ENCODE data around the gene CST1.
"Not testable (repeated sequence)": the region's sequence is repeated elsewhere in the genome, so short reads cannot be mapped to it uniquely, and the experiment has no call there.

Gene CST1

DNA sequence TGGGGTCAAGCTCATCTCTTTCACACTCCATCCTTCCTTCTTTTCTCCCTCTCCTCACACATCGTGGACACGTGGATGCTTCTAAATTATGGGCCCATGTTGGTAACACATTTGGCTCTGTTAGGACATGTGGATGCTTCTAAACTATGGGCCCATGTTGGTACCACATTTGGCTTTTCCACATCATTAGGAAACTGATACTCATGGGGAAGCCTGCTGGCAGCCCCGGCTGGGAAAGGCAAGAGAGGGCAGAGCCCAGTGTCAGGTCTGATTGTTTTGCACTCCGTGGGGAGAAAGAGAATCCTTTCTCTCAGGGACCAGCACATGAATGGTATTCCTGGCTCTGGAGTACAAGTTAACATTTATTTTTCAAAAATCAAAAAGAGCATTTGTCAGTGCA, 4.0 kb upstream of the CST1 start:
- no peak for DNase-seq

GRCh38 chr20:23753589-23753988, 2.9 kb upstream of the CST1 start:
- DNase-seq = no peak

GRCh38 chr20:23753194-23753548, 2.4 kb upstream of the CST1 start:
- DNase-seq = no peak

GRCh38 chr20:23752481-23753193, 1.9 kb upstream of the CST1 start:
- DNase-seq = no peak

- no peak for DNase-seq
Observed at GRCh38 chr20:23752019-23752418, 1.3 kb upstream of the CST1 start.

GRCh38 chr20:23749746-23750145, 989 bp downstream of the CST1 start:
- DNase-seq = no peak

DNA sequence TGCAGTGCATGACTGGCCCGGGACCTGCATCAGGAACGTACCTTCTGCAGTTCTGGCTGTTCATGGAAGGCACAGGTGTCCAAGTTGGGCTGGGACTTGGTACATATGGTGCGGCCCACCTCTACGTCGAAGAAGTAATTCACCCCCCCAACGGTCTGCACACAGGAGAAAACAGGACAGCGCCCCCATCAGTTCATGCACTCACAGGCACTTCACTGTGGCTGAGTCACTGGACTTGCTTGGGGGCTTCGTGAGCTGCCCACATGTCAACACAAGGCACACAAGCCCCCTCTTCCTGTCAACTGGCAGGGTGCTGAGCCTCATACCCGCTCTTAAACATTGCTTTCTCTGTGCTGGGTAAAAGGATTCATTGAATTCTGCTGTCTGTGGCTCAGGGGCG, 1.8 kb downstream of the CST1 start:
- DNase-seq = not testable (repeated sequence)

DNA sequence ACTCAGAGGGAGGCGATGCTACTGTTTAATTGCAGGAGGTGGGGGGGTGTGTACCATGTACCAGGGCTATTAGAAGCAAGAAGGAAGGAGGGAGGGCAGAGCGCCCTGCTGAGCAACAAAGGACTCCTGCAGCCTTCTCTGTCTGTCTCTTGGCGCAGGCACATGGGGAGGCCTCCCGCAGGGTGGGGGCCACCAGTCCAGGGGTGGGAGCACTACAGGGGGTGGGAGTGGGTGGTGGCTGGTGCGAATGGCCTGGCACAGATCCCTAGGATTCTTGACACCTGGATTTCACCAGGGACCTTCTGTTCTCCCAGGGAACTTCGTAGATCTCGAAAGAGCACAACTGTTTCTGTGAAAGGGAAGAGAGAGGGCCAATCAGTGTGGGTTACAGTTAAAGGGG, 3.2 kb downstream of the CST1 start:
- DNase-seq = not testable (repeated sequence)

GRCh38 chr20:23747092-23747491, 3.6 kb downstream of the CST1 start:
- not testable (repeated sequence) for DNase-seq

DNA sequence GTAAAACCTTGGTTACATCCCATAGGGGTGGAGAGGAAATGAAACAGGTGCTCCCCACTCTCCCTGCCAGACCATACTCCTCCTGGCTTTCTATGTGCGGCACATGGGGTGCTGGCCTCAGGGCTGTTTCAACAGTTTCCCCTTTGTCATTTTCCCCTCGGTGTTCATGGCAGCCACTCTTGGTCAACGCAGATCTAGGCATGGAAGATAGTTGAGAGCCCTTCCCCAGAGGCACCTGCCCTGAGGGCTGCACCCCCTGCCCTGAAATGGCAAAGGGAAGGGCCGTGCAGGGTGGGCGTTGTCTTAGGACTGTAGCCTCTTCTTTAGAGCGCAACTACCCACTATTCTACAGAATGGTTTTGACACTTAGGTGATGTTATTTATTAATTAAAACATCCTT, 4.4 kb downstream of the CST1 start:
- DNase-seq = no peak

- no peak for DNase-seq
Observed at GRCh38 chr20:23745247-23745646, 5.5 kb downstream of the CST1 start.

- DNase-seq = no peak
Observed at GRCh38 chr20:23744817-23745216, 5.9 kb downstream of the CST1 start.

- DNase-seq = not testable (repeated sequence)
Observed at GRCh38 chr20:23735391-23735790, 15.3 kb downstream of the CST1 start.

DNA sequence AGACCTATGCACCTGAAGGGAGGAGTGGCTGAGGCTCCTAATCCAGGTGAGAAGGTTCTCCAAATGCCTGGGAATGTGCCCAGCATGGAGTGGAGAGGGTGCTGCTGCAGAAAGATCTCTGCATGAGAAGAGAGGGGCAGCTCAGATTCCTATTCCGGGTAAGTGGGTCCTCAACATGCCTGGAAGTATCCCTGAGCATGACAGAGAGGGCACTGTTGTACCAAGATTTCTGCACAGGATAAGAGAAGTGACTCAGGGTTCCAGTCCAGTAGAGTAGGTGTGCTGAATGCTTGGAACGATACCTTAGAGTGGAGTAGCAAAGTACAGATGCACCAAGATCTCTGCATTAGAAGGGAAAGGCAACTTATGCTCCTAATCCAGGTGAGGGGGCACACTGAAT, 15.8 kb downstream of the CST1 start:
- not testable (repeated sequence) for DNase-seq

DNA sequence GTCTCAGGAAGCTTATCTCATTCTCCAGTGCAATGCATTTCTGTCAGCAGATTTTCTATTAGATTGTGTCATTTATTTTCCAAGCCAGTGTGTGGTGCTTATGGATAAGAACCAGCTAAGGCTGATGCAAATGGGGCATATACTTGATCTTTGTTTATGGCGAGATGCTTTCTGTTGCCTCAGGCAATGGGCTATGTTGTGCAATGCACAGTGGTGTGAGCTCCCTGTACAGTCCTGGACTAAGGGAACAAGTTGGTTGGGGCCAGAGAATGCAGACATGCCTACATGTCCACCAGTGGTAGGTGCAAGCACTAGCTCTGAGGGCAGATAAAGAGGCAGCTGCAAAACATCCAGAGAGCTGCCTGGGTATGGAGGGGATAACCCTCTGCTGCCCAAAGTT, 16.3 kb downstream of the CST1 start:
- DNase-seq = not testable (repeated sequence)

DNA sequence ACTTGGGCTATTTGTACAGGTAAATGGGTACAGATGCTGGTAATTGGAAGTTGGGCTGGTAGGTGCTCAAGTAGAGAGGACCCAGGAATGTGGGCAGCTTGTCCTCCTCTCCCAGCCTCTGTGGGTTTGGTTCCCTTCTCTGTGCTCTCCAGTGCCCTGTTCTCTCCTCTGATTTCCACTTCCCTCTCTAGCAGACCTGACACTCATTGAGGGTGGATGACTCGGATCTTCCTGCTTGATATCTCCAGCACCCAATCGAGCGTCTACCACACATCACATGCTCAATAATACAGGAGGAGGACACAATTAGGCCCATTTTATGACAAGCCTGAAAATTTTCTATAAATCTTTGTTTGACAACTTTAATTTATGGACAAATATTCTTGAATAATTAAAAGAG, 23.7 kb downstream of the CST1 start:
- DNase-seq = no peak

- DNase-seq = no peak
Observed at GRCh38 chr20:23725102-23725501, 25.6 kb downstream of the CST1 start.

DNA sequence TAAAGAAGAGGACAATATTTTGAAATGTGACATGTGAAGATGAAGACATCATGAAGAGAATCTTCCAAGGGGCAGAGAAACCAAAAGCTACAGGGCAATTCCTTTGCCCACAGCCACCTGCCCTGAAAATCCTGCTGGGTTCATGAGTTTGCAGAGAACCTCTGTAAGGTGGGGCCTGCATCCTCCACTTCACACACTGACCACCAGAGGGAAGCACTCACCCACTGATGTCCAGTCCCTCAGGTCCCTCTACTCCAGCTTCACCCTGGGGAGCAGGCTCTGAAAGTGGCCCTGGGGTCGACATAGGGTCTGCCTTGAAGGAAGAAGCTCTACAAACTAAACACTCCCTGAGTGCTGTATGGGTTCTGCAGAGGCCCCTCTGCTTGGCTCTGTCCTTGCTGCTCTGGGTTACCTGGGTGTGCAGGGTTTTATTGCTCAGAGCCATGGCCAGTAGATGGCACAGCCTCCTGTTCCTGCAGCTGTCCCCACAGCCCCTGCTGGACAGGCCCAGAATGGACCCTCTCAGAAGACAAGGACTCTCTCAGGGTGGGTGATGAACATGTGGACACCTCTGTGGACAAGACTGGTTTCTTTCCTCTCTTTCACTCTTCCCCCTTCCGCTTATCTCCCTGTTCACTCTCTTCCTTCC, 27.0 kb downstream of the CST1 start:
- DNase-seq = peak; percentile 25

- DNase-seq = not testable (repeated sequence)
Observed at GRCh38 chr20:23722851-23723250, 27.9 kb downstream of the CST1 start.

DNA sequence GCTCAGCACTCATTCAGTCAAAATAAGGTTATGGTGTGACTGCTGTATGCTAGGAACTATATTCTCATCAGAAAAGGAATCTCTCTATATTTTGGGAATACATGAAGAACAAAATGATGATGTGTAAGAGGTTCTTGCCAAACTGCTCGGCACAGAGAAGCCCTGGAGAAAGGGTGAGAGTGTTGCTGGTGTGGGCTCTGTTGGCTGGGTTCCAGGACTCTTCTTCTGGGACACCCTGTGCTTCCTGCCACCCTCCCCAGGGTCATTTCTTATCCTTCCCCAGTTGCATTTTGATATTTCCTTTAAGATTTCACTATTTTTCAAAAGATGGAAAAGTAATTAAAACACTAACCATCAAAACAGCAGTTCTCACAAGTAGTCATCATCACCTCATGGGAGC, 28.8 kb downstream of the CST1 start:
- DNase-seq = no peak

DNA sequence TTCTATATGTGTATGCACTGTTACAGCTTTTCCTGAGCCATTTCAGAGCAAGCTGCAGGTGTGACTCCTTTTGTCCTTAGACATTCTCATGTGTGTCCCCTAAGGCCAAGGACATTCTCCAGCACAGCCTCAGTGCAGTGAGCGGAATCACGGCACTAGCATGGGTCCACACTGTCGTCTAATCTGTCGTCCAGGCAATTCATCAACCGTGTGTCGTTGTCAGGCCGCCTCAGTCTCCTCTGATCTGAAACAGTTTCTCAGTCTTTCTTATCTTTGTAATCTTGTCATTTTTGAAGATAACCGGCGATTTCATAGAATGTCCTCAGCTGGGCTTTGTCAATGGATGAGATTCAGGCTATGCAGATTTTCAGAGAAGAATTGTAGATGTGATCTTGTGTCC, 31.4 kb downstream of the CST1 start:
- not testable (repeated sequence) for DNase-seq

DNA sequence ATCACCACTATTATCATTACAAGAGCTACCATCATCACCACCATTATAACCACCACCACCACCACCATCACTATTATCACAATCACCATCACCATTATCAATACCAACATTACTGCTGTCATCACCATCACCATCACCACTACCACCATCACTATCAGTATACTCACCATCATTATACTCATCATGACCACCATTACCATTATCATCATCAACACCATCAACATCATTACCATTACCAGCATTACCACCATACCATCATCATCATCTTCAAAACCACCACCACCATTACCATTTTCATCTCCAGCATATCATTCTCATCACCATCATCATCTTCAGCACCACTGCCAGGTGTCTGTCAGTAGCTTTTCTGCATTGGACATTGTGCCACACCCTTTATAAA, 39.0 kb downstream of the CST1 start:
- DNase-seq = not testable (repeated sequence)

GRCh38 chr20:23710771-23711170, 40.0 kb downstream of the CST1 start:
- no peak for DNase-seq

DNA sequence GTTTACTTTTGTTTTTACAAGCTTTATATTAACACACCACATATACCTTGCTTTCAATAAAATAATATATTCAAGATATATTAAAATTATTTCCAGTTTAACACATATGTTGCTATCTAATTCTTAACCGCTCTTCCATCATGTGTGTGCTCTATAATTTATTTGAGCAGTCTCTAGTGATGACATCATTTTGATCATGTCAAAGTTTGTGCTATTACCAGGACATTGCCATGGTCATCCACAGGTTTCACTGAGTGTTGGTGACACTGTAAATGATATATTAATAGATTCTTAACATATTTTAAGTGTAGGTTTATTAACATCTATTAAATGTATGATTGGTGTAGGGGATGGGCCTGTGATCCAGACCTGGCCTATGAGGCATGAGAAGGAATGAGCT, 44.8 kb downstream of the CST1 start:
- no peak for DNase-seq

- no peak for DNase-seq
Observed at GRCh38 chr20:23702021-23702420, 48.7 kb downstream of the CST1 start.

All from hematopoietic multipotent progenitor cell treated with erythropoietin and hydrocortisone succinate and interleukin-3 and kit ligand, for 8 days (in vitro differentiated cells).